GM12878 (cell line): Measurements from ENCODE around the gene PDZRN4. TPM values are rescaled to one million over a fixed set of nuclear protein-coding genes. Genes with fewer than 3 reads are reported as not detected.

ENCODE experiments used
- ATAC-seq: fragments of 200-7000 bp; cut with Tn5 transposase; 3 replicates; pipeline ENCODE4 v1.9.1; 2020; ENCODE audit warnings: mild to moderate bottlenecking, moderate library complexity
- BruUV-seq: library from RNA; stranded (reverse); fragments of 400-500 nt; replicated peaks from 2 replicates; lab custom pipeline; 2021; lab: Mats Ljungman, UMichigan
- CTCF ChIA-PET: fragments of 300-600 bp; sonication (Branson Sonifier 250); formaldehyde crosslinking; extraction: SDS; loops from one replicate; lab custom pipeline; 2021; ENCODE audit warnings: inconsistent platforms; lab: Yijun Ruan, JAX
- POLR2A ChIA-PET: fragments of 350-600 bp; formaldehyde crosslinking; extraction: SDS; loops from one replicate; lab custom pipeline; 2021; ENCODE audit warnings: inconsistent platforms; lab: Charles Lee
- RAD21 ChIA-PET: fragments of 300-600 bp; sonication (Branson Sonifier 250); formaldehyde crosslinking; loops from one replicate; lab custom pipeline; 2023; ENCODE audit warnings: antibody characterized with exemption; ENCODE audit not compliant: unreplicated experiment; lab: Charles Lee
- SMC1A ChIA-PET: fragments of 300-600 bp; sonication (Branson Sonifier 250); formaldehyde crosslinking; loops from one replicate; lab custom pipeline; 2023; ENCODE audit not compliant: unreplicated experiment, uncharacterized antibody; lab: Charles Lee
- DNase-seq: peaks from one replicate; pipeline ENCODE4 v3.0.0-alpha.2; 2011; ENCODE audit warnings: low read depth, low spot score
- FAIRE-seq: peaks from 3 replicates; lab custom pipeline; 2011; peaks lifted over from hg19 to GRCh38; lab: Jason Lieb, UNC
- H2AFZ ChIP-seq: 2 replicates; pipeline ENCODE4 v1.6.0; 2011; ENCODE audit warnings: low read depth, low read length, control low read depth; ENCODE audit not compliant: control insufficient read depth
- H3K27ac ChIP-seq: 2 replicates; pipeline ENCODE4 v1.5.1; 2011; ENCODE audit warnings: control low read depth; ENCODE audit not compliant: control insufficient read depth, insufficient read depth
- H3K27me3 ChIP-seq, 2 experiments: replicated peaks in 1 of 2; 2 replicates each; pipeline versions ENCODE4 v1.6.0 to v1.6.1; 2011; ENCODE audit warnings: low read length in 1 of 2; ENCODE audit not compliant: control insufficient read depth in 2 of 2, insufficient read depth in 2 of 2
- H3K36me3 ChIP-seq, 2 experiments: 2 replicates each; pipeline ENCODE4 v1.5.1; 2011; ENCODE audit warnings: low read length in 1 of 2; ENCODE audit not compliant: control insufficient read depth in 2 of 2, insufficient read depth in 2 of 2
- H3K4me1 ChIP-seq: 2 replicates; pipeline ENCODE4 v1.6.1; 2011; ENCODE audit warnings: mild to moderate bottlenecking, low read length, moderate library complexity, mixed read lengths; ENCODE audit not compliant: control insufficient read depth, insufficient read depth
- H3K4me2 ChIP-seq: 2 replicates; pipeline ENCODE4 v1.6.0; 2011; ENCODE audit warnings: control low read depth; ENCODE audit not compliant: control insufficient read depth, insufficient read depth
- H3K4me3 ChIP-seq: fragments of 200-600 bp; sonication (generic); 2 replicates; pipeline ENCODE4 v1.5.1; 2016
- H3K79me2 ChIP-seq: 2 replicates; pipeline ENCODE4 v1.6.0; 2011; ENCODE audit warnings: low read length; ENCODE audit not compliant: control insufficient read depth, insufficient read depth
- H3K9ac ChIP-seq: 2 replicates; pipeline ENCODE4 v1.8.0; 2011; ENCODE audit warnings: low read length, control low read depth, mixed read lengths; ENCODE audit not compliant: control insufficient read depth, insufficient read depth
- H3K9me3 ChIP-seq: replicated peaks from 3 replicates; pipeline ENCODE4 v1.5.1; 2011; ENCODE audit warnings: mild to moderate bottlenecking, low read length; ENCODE audit not compliant: control insufficient read depth, insufficient read depth
- H4K20me1 ChIP-seq: 2 replicates; pipeline ENCODE4 v1.6.0; 2011; ENCODE audit not compliant: control insufficient read depth, insufficient read depth
- ASH2L ChIP-seq: fragments of 300-600, 200-600 bp; sonication (generic); IDR thresholded peaks from 2 replicates; pipeline ENCODE4 v1.6.1; 2017; ENCODE audit warnings: low read depth, mild to moderate bottlenecking, borderline replicate concordance
- BRCA1 ChIP-seq: IDR thresholded peaks from 2 replicates; pipeline ENCODE4 v1.6.1; 2011; ENCODE audit warnings: low read depth, low read length, improper control_type of control experiment
- CBX5 ChIP-seq: sonication (generic); IDR thresholded peaks from 2 replicates; pipeline ENCODE4 v1.6.1; 2016; ENCODE audit warnings: low read depth, moderate library complexity, mild to moderate bottlenecking, inconsistent platforms
- E2F8 ChIP-seq: fragments of 450-650 bp; IDR thresholded peaks from 2 replicates; pipeline ENCODE4 v1.6.1; 2018; ENCODE audit warnings: mild to moderate bottlenecking, low read depth, moderate library complexity; ENCODE audit not compliant: partially characterized antibody
- GATAD2B ChIP-seq: fragments of 450-650 bp; conservative IDR thresholded peaks from 2 replicates; pipeline ENCODE4 v1.6.1; 2017; ENCODE audit warnings: low read depth, mild to moderate bottlenecking, moderate library complexity
- IRF4 ChIP-seq: IDR thresholded peaks from 2 replicates; pipeline ENCODE4 v1.6.1; 2011; ENCODE audit warnings: low read depth, low read length
- IRF5 ChIP-seq: fragments of 450-650 bp; IDR thresholded peaks from 2 replicates; pipeline ENCODE4 v1.6.1; 2017; ENCODE audit warnings: borderline replicate concordance
- JUNB ChIP-seq: IDR thresholded peaks from 2 replicates; pipeline ENCODE4 v1.6.1; 2016; ENCODE audit warnings: antibody characterized with exemption, mild to moderate bottlenecking
- KDM1A ChIP-seq: fragments of 200-600 bp; sonication (generic); IDR thresholded peaks from 2 replicates; pipeline ENCODE4 v1.6.1; 2016; ENCODE audit warnings: borderline replicate concordance
- POLR2A ChIP-seq: IDR thresholded peaks from 2 replicates; pipeline ENCODE4 v1.6.1; 2011; ENCODE audit warnings: low read depth, mild to moderate bottlenecking, low read length
- POLR2AphosphoS5 ChIP-seq: IDR thresholded peaks from 2 replicates; pipeline ENCODE4 v1.6.1; 2011; ENCODE audit warnings: mild to moderate bottlenecking, low read length, inconsistent platforms
- PRDM15 ChIP-seq: fragments of 450-650 bp; formaldehyde crosslinking; IDR thresholded peaks from 2 replicates; pipeline ENCODE4 v1.4.0; 2020; ENCODE audit warnings: mild to moderate bottlenecking, moderate library complexity
- SMARCA5 ChIP-seq: fragments of 450-650 bp; IDR thresholded peaks from 2 replicates; pipeline ENCODE4 v1.6.1; 2017; ENCODE audit warnings: mild to moderate bottlenecking
- TAF1 ChIP-seq: IDR thresholded peaks from 2 replicates; pipeline ENCODE4 v1.6.1; 2011; ENCODE audit warnings: mild to moderate bottlenecking, low read depth, low read length, borderline replicate concordance
- TCF3 ChIP-seq: IDR thresholded peaks from 2 replicates; pipeline ENCODE4 v1.6.1; 2012; ENCODE audit warnings: low read depth, mild to moderate bottlenecking, low read length, borderline replicate concordance; ENCODE audit not compliant: insufficient read depth
- ZNF622 ChIP-seq: fragments of 450-650 bp; IDR thresholded peaks from 2 replicates; pipeline ENCODE4 v1.6.1; 2017; ENCODE audit warnings: mild to moderate bottlenecking, inconsistent platforms
- WGBS: methylation state at CpG from one replicate; pipeline ENCODE4 v1.1.6; 2016; ENCODE audit warnings: low lambda C conversion rate; ENCODE audit not compliant: insufficient replicate concordance, insufficient coverage; ENCODE audit errors: missing lambda C conversion rate; 5-methylcytosine and 5-hydroxymethylcytosine counted together
- in situ Hi-C: fragments of 300-500 bp; cut with MboI; formaldehyde crosslinking; loops from 9 replicates; pipeline ENCODE4 v1.14.3; 2018; ENCODE audit warnings: mixed read lengths
- intact Hi-C: fragments of 100-400 bp; cut with micrococcal nuclease; formaldehyde crosslinking; loops from one replicate; pipeline ENCODE4 v1.14.2; 2022; ENCODE audit not compliant: unreplicated experiment
- polyA plus RNA-seq, 11 experiments: library from polyadenylated mRNA; depleted of rRNA in 4 of 11; unstranded in 6 of 11; stranded (reverse) in 5 of 11; fragments of >200 nt; fragmentation: Nextera tagmentation in 4 of 11; fragmentation: Illumina TruSeq in 1 of 11; extraction: Ambion mirVana in 4 of 11; extraction: Trizol in 1 of 11; gene quantifications; 1 replicate in 1 of 11; 2 replicates in 10 of 11; pipeline versions ENCODE4 v1.2.1 to v1.2.3, GENCODE V29; 2011 to 2016; ENCODE audit warnings: inconsistent platforms in 2 of 11, missing spikeins in 2 of 11, low read depth in 1 of 11
- total RNA-seq, 4 experiments: library from RNA; depleted of rRNA in 3 of 4; stranded (reverse); fragments of >200 nt in 3 of 4; fragmentation: Illumina TruSeq in 1 of 4; extraction: Trizol in 1 of 4; gene quantifications; 2 replicates each; pipeline versions ENCODE4 v1.2.1 to v1.2.3, GENCODE V29; 2013 to 2021

Gene PDZRN4
- total and polyA plus RNA-seq, 10 of the 15 experiments (the other 5 are each of a cell fraction or from before 2014, with no cell fraction given), result 0.03 TPM; not detected in 9

DNA sequence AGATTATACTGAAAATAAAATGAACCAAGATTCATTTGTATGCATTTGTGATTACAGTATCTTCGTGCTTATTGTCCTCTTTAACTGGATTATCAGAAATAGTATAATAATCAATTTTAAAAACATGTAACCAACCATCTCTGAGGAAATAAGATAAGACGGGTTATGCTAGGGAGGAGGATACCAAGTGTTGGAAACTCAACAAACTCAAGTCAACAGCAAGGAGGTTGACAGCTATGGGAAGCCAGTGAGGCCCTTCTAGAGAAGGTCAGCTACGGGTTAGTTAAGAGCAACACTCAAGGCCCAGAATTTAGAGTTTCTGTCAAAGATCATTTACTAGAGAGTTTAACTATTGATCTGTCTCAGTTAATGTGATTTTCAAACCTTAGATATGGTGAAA, 137.2 kb downstream of the PDZRN4 start (continued):
- TF ChIP-seq E2F8 (no peak), TCF3 (no peak), ASH2L (no peak), SMARCA5 (no peak), POLR2A (no peak), ZNF622 (no peak), CBX5 (no peak)

DNA sequence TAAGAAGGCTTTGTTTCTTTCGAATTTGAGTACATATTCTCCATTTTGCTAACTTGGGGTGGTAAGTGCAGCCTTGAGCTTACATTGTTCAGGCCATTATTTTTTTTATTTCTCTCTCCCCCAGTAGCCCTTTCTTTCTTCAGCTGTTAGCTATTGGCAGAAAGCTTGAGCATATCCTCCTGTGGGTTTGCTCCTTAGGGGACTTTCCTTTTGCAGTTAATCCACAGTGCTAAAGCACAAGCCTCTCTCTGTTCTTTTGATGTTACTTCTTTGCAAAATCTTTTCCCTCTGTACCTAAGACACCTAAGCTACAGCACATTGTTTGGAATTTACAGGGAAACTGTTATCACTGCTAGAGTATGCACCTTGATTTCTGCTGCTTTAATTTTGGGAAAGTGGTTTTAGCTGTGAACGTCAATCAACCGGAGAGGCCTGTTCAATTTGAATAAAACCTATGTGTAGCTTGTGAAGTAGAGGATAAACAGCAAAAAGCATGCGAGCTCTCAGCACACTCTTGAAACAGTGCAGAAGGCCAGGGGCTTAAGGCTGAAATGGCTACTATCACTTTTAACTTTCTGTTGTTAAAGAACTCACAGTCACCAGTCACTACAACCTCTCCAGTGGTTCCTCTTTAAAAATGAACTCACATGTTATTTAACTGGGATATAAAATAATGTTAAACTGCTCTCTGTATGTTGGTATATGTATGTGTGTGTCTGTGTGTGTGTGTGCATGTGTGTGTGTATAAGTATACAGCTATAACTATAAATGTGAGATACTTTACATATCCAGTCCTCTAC, 139.2 kb downstream of the PDZRN4 start:
- Histone ChIP-seq H3K27me3 (no peaks in the 10 kb centered on the region), H3K9ac (no peak overlapping the region), H4K20me1 (no peaks in the 10 kb centered on the region), H3K27ac (no peak overlapping the region), H3K4me3 (no peak overlapping the region), H3K4me2 (no peak overlapping the region), H3K79me2 (no peaks in the 10 kb centered on the region), H2AFZ (no peak overlapping the region), H3K4me1 (no peaks in the 10 kb centered on the region), H3K36me3 (no peaks in the 10 kb centered on the region), H3K9me3 (no peaks in the 10 kb centered on the region)
- DNase-seq, result no peak
- in situ Hi-C loops (no loop called here), intact Hi-C loops (no loop called here)
- ChIA-PET POLR2A (no interaction called here), RAD21 (interaction anchor here (1.0 kb wide), 1 partner anchor 12 kb away, joined by 3 read pairs; no protein-coding TSS in a partner anchor), CTCF (interaction anchor here (0.6 to 2.0 kb wide), 3 partner anchors 11 to 61 kb away, joined by 3 to 7 read pairs (median 3); no protein-coding TSS in a partner anchor), SMC1A (interaction anchor here (1.0 to 1.3 kb wide), 3 partner anchors 12 to 24 kb away, joined by 3 to 4 read pairs (median 4); no protein-coding TSS in a partner anchor)
- no peak for ATAC-seq
- BruUV-seq, result no TSS peak
- 42% methylated on average over 4 of the region's 4 CpGs for WGBS
- FAIRE-seq, result no peak
- TF ChIP-seq IRF4, result no peak
- no peak for TF ChIP-seq POLR2A
- no peak for TF ChIP-seq KDM1A
- no peak for TF ChIP-seq GATAD2B
- TF ChIP-seq BRCA1, result no peak
- no peak for TF ChIP-seq PRDM15 (CRISPR knock-in tag)
- no peak for TF ChIP-seq POLR2AphosphoS5
- no peak for TF ChIP-seq JUNB
- TF ChIP-seq TAF1, result no peak
- TF ChIP-seq IRF5, result no peak
